ENCODE data around the gene ZBTB20.

DNA sequence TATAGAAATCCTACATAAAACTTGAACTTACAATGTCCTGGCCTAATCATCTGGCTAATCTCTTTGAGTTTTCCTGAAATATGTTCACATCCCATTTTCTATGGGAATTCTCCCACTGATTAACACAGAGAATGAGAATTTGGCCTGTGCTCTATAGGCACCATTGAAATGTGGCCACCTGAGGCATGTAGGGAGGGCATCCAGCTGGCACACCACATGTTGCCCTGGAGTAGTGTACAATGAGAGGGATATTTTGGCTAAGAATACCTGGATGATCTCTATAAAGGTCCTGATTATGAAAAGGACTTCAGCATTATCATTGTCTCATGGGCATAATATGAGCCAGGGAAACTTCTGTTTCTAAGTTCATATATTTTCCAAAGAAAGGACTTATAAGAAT lies 324.0 kb downstream of the ZBTB20 start:
- TF ChIP-seq, protein P1, sequence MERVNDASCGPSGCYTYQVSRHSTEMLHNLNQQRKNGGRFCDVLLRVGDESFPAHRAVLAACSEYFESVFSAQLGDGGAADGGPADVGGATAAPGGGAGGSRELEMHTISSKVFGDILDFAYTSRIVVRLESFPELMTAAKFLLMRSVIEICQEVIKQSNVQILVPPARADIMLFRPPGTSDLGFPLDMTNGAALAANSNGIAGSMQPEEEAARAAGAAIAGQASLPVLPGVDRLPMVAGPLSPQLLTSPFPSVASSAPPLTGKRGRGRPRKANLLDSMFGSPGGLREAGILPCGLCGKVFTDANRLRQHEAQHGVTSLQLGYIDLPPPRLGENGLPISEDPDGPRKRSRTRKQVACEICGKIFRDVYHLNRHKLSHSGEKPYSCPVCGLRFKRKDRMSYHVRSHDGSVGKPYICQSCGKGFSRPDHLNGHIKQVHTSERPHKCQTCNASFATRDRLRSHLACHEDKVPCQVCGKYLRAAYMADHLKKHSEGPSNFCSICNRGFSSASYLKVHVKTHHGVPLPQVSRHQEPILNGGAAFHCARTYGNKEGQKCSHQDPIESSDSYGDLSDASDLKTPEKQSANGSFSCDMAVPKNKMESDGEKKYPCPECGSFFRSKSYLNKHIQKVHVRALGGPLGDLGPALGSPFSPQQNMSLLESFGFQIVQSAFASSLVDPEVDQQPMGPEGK (CRISPR knock-in tag; IDR thresholded peaks at IDR 0.05; ENCODE audit: borderline replicate concordance), result no peak
- TF ChIP-seq BACH2 (CRISPR knock-in tag; IDR thresholded peaks at IDR 0.05; ENCODE audit: borderline replicate concordance), result no peak
- TF ChIP-seq ZFP30 (CRISPR knock-in tag; IDR thresholded peaks at IDR 0.05), result no peak
- no peak for TF ChIP-seq ESRRG (CRISPR knock-in tag; IDR thresholded peaks at IDR 0.05)
- TF ChIP-seq ZNF70 (CRISPR knock-in tag; IDR thresholded peaks at IDR 0.05), result no peak

All from SK-N-SH treated with all-trans-retinoic acid at 6 μM for 48 hours (cell line).